HG03159 (cell line): ENCODE results near the gene PRDM16.
"Not testable (repeated sequence)": the region's sequence is repeated elsewhere in the genome, so short reads cannot be mapped to it uniquely, and the experiment has no call there.

ENCODE experiments used
- ATAC-seq: cut with Tn5 transposase; IDR thresholded peaks from one replicate; pipeline ENCODE4 v1.9.1; 2021; ENCODE audit warnings: mild to moderate bottlenecking, moderate library complexity; ENCODE audit not compliant: unreplicated experiment

PRDM16 gene

GRCh38 chr1:3080053-3080955 is 11.3 kb downstream of the PRDM16 start:
- ATAC-seq = no peak

GRCh38 chr1:3081171-3081683 is 12.2 kb downstream of the PRDM16 start:
- no peak for ATAC-seq

- ATAC-seq = no peak
These were observed 13.0 kb downstream of the PRDM16 start for GRCh38 chr1:3082051-3082450.

- ATAC-seq = no peak
These were observed 13.8 kb downstream of the PRDM16 start for GRCh38 chr1:3082571-3083516.

- no peak for ATAC-seq
These were observed 15.2 kb downstream of the PRDM16 start for GRCh38 chr1:3084154-3084553.

- ATAC-seq = no peak
These were observed 15.7 kb downstream of the PRDM16 start for GRCh38 chr1:3084726-3085125.

GRCh38 chr1:3085721-3086120 is 16.7 kb downstream of the PRDM16 start:
- ATAC-seq = no peak

GRCh38 chr1:3086272-3086974 is 17.4 kb downstream of the PRDM16 start:
- ATAC-seq = no peak

- ATAC-seq = no peak
These were observed 18.0 kb downstream of the PRDM16 start for GRCh38 chr1:3087049-3087448.

- not testable (repeated sequence) for ATAC-seq
These were observed 19.1 kb downstream of the PRDM16 start for GRCh38 chr1:3087946-3088668.

GRCh38 chr1:3089490-3089889 is 20.5 kb downstream of the PRDM16 start:
- no peak for ATAC-seq

- ATAC-seq = no peak
These were observed 22.3 kb downstream of the PRDM16 start for GRCh38 chr1:3091334-3091733.

GRCh38 chr1:3092530-3092929 is 23.5 kb downstream of the PRDM16 start:
- no peak for ATAC-seq

- no peak for ATAC-seq
These were observed 25.1 kb downstream of the PRDM16 start for GRCh38 chr1:3093898-3094626.

GRCh38 chr1:3094863-3095780 is 26.1 kb downstream of the PRDM16 start:
- ATAC-seq = no peak

GRCh38 chr1:3096345-3096744 is 27.3 kb downstream of the PRDM16 start:
- no peak for ATAC-seq

GRCh38 chr1:3097231-3097630 is 28.2 kb downstream of the PRDM16 start:
- ATAC-seq = no peak

GRCh38 chr1:3097861-3098260 is 28.9 kb downstream of the PRDM16 start:
- ATAC-seq = no peak
